ENCODE measurements around the gene IQGAP2. TPM values are rescaled to one million over a fixed set of nuclear protein-coding genes. Genes with fewer than 3 reads are reported as not detected.
"Not testable (repeated sequence)": the region's sequence is repeated elsewhere in the genome, so short reads cannot be mapped to it uniquely, and the experiment has no call there.

Gene IQGAP2
- total RNA-seq = 20.7 TPM

- DNase-seq = peak; percentile 22
These were observed at the start of gene IQGAP2 for GRCh38 chr5:76402886-76403765. Gene IQGAP2 (plus strand): TSS chr5:76403285. CDS start chr5:76403546, 261 bp downstream.

DNA sequence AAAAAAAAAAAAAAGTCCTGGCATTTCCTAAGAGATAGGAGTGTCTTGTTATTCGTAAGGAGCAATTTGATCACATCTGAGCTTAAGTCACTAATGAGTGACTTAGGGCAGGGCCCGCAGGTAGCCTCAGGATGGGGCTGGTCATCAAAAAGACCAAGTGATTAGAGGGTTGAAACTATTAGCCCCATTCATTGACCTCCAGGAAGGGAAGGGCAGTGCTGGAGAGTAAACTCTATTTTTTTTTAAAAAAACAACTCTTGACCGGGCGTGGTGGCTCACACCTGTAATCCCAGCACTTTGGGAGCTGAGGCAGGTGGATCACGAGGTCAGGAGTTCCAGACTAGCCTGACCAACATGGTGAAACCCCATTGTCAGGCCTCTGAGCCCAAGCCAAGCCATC lies 46.2 kb upstream of the IQGAP2 start:
- DNase-seq = no peak

DNA sequence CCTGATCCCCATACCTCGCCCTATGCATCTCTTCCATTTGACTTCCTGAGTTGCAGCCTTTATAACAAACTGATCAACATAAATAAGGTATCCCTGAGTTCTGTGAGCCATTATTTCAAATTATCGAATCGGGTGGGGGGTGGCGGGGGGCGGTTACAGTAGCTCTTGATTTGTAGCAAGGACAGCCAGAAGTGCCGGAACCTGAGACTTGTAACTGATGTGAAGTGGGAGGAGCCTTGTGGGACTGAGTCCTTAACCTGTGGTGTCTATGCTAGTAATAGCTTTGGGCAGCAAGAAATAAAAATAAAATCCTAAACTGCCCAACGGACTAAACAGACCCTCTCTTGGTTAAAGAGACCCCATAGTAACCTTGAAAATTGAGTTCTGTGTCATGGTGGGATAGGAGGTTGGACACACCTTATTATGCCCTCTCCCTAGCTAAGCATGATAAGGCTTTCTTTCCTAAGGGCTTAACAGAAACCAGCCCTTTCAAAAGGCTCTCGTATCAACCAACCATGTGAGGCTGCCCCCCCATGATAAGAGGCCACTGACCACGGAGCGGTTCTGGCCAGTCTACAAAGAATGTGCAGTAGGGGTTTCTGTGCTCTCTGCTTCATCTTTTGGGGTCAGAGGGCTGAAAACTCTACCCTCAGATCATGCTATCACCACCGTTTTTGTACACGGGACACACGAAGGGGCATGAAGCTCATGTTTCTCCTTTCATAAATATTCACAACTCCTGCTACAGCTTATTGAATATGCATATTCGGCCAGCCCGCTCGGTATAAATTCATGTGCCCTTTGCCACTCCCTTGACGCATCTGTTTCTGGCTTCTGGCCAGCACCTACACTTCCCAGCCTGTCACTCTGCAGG lies 39.5 kb upstream of the IQGAP2 start:
- DNase-seq = no peak

DNA sequence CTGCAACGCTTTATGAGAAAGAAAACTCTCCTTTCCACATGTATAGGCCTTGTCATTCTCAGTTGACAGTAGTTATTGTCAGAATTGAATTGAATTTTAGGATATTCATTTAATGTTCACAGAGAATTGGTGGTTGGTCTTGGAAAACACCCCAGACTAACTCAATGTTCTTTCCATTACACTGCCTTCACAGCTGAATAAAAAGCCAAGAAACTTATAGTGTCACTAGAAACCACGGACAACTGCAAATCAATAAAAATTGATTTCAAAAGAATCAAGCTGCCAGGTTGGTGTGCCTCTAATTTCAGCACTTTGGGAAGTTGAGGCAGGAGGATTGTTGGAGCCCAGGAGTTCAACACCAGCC lies 38.9 kb upstream of the IQGAP2 start:
- no peak for DNase-seq

- DNase-seq = no peak
These were observed 37.5 kb upstream of the IQGAP2 start for GRCh38 chr5:76365561-76365960.

- no peak for DNase-seq
These were observed 36.5 kb upstream of the IQGAP2 start for GRCh38 chr5:76366596-76366995.

GRCh38 chr5:76367623-76368371 lies 35.3 kb upstream of the IQGAP2 start:
- DNase-seq = no peak

GRCh38 chr5:76368941-76369340 lies 34.1 kb upstream of the IQGAP2 start:
- no peak for DNase-seq

GRCh38 chr5:76369668-76370067 lies 33.4 kb upstream of the IQGAP2 start:
- not testable (repeated sequence) for DNase-seq

DNA sequence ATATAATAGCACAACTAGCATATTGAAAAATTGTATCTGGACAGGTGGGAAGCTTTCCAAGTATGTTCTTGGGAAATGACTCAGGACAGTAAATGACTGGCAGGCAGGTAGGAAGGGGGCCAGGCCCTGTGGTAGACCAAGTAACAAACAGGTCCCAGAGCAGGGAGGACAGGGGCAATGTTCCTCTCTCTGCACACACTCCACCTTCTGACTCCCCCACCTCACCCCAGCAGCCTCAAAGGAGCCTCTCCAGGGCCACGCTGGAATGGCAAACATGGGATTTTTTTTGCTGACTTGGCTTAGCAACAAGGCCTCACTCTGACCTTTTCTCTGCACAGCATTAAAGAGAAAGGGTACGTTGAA lies 31.1 kb upstream of the IQGAP2 start:
- no peak for DNase-seq

DNA sequence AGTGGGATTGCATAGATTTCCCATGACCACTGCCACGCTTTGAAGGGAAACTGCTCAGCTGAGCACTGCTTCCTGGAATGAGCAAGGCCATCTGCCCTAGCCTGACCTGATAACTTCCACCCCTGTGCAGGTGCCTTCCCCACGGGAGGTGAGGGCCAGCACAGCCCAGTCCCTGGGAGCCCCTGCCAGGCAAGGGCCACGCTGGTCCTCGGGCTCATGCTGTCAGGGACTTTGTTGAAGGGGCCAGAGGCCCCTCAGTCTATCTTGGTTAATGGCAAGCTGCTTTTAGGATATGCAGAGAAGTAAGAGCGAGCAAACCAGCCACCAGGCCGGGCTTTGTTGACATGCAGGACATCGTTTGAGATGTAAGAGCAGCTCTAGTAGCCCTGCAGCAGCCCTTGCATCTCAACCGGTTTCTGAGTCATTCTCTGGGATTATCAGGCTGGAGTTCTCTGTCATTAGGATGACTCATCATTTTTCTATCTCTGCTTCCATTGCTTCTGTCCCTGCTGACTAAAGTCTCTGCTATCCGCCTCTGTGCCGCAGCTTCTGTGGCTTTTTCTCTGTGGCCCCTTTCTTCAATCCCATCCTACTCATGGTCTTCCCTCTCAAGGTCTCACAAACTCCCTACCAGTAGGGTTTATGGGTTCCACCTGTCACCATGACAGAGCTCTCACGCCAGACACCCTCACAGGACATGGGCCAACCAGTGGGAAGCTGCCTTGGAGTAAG lies 30.6 kb upstream of the IQGAP2 start:
- DNase-seq = no peak

DNA sequence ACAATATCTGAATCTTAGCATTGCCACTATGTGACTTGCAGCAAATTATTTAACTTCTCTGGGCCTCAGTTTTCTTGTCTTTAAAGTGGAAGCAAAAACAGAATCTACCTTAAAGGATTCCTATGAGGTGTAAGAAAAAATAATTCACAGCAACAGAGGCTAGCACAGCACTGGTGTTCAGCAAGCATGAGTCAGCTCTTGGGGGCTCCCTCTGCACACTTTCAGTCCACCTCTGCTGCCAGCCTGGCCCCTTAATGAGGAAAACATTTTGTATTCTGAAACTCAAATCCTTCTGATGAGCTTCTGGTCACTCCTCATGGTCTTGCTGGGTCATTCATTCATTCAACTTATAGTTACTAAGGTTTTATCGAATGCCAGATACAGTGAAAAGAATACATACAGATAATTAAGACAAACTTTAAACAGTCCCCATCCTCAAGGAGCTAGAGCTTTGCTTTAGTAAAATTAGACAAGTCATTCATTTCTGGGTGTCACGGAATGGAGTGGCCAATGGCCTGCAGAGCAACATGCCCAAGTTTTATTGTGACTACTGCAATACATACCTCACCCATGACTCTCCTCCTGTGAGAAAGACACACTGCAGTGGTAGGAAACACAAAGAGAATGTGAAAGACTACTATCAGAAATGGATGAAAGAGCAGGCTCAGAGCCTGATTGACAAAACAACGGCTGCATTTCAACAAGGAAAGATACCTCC lies 26.8 kb upstream of the IQGAP2 start:
- no peak for DNase-seq

- DNase-seq = no peak
These were observed 26.2 kb upstream of the IQGAP2 start for GRCh38 chr5:76376866-76377230.

DNA sequence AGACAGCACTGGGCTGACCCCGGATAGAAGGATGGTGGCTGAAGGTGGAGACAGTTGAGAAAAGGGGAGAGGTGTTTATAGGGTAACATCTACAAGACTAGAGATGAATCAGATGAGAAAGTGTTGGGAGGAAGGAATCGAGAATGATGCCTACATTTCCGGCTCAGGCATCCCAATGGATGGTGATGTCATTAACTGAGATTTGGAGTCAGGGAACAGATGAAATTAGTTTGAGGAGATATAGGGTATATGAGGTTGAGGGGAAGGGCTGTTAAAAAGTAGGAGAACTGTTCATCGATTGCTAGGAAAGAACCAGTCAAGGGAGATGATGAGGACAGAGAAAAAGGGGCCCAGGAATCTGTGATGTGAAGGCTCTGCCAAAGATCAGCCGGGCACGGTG lies 24.7 kb upstream of the IQGAP2 start:
- no peak for DNase-seq

DNA sequence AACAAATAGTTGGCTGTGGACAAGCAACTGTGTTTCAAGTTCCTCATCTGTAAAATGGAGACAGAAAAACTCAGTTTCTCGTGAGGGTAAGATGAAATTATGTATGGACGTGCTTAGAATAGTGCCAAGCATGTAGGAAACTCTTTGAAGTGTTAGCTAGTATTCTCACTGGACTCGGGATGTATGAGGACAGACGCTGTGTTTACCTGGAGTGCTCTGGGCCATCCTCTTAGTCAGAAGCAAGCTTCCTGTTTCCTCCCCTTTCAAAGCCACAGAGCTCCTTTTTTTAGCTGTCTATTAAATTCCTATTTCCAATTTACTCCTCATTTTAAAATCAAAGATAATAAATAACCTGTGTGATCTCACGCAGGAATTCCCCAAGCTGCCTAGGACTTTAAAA lies 23.8 kb upstream of the IQGAP2 start:
- no peak for DNase-seq

DNA sequence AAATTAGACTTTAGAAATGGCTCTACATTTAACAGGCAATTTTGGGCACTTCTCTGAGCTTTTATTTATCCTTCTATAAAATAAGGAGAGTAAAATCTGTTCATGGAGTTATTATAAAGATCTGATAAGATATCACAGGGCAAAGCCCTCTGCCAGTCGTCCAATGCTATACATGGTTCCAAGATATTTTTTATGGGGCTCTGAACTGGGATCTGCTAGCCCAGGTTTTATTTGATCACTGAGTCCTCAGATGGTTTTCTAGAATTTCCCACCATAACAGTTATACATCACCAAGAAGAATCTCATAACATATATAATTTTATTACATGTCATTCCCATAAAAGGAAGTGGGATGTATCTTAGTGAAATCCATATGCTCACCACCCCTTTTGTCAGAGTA lies 23.2 kb upstream of the IQGAP2 start:
- no peak for DNase-seq

DNA sequence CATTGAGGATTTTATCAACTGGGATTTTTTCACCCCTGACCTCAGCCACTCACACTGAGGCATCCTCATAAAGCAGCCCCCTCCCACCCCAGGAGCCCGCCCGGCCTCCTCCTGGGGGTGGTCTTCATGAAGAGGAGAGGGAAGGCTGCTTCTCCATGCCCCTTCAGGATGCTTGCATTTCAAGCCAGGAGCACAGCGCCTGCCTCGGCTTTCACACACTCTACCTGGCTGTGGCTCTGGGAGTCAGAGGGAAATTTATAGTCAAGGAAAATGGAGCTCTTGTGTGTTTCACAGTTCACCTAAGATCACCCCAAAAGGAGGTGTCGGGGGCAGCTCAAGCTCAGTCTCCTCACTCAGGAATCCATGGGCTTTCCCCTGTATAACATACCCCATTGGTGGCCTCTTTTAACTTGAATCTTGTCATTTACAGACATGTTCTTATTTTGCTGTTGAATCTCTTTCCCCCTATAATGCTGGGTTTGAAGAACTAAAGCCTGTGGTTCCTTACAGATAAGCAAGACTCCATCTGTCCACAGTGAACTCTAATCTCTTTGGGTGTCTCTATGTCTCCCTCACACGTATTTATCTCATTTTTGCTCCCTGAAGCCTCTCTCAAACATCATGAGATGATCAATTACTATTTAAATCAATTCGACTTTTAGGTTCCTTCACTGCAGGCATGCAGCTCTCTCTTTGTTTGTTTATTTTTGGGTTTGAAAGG lies 22.6 kb upstream of the IQGAP2 start:
- DNase-seq = no peak

DNA sequence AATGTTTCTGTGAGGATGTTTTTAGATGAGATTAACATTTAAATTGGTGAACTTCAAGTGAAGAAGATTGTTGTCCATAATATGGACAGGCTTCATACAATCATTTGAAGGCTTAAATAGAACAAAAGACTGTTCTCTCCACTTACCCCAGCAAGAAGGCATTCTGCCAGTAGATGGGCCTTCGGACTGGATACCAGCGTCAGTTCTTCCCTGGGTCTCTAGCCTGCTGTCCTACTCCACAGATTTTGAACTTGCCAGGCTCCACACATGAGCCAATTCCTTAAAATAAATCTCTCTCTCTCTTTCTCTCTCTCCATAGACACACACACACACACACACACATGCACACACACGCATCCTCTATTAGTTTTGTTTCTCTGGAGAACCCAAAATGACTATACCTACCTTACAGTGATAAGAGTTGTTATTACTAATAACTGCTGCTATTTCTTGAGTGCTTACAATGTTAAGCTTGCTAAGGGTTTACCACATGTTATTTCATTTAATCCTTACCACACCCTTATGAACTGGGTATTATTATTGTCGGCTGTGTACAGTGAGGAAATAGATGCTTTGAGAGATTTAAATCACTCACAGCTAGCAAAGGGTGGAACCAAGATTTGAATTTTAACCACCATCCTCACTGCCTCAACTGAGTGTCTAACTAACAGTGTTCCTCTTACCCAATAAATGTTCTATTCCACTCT lies 19.8 kb upstream of the IQGAP2 start:
- DNase-seq = no peak

DNA sequence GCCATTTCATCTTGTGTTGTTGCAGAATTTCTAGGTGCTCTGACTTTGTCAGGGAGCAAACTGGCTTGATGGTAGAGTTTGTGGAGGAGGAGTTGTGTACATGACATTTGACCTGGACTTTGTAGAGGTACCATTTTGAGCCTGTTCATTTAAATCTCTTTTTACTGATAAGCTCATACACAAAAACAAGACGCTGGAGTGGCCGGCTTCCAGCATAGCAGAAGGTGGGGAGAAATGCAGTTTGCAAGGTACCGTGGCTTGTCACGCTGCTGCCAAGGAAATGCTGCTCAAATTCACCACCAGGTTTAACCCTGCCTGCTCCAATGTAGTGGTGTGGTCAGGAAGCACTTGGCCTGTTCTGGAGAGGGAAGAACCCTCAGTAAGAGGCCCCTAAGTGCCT lies 18.9 kb upstream of the IQGAP2 start:
- DNase-seq = no peak

DNA sequence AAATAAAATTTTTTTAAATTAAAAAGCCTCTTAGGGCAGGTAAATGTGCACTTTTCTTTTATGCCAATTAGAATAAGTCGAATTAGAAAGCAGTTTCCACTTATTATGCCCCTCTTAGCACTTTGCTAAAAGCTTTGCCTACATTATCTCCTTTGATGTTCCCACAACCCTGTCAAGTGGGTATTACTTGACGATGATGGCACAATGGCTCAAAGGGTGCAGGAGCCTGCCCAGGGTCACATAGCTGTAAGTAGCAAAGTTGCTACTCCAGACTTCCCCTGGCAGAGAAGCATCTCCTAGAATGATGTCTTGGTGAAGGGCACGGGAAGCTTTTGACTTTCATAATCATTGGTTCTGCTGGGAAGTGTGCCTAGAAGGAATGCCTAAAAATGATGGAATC lies 18.4 kb upstream of the IQGAP2 start:
- no peak for DNase-seq

All from occipital lobe (tissue), 2 donors.